GM12873 (cell line): ENCODE measurements around the gene SLC5A5.
A peak's percentile ranks its signal among the peaks of the same experiment; 100 is the strongest.

Experiments used
- TF ChIP-seq, protein P1 (sequence below): IDR thresholded peaks from 2 replicates; pipeline ENCODE4 v1.5.1; 2012; ENCODE audit warnings: low read depth, mild to moderate bottlenecking, moderate library complexity, low read length, control low read depth; ENCODE audit not compliant: insufficient read depth; ENCODE audit errors: missing control alignments

Gene SLC5A5

DNA sequence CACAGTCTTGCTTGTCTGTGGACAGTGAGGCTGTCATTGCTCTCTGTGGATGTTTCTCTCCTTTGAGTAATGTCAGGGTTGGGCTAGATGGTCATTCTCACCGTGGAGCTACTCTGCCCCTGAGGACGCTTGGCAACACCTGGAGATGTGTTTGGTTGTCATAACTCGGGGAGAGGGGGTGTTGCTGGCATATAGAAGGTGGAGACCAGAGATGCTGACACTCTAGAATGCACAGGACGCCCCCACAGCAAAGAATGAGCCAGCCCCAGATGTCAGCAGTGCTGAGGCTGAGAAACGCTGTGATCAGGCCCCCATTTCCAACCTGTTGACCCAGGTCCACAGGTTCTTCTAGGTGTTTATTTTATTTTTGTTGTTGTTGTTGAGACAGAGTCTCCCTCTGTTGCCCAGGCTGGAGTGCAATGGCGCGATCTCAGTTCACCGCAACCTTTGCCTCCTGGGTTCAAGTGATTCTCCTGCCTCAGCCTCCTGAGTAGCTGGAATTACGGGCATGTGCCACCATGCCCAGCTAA lies 65.7 kb downstream of the SLC5A5 start:
- TF ChIP-seq, protein P1, sequence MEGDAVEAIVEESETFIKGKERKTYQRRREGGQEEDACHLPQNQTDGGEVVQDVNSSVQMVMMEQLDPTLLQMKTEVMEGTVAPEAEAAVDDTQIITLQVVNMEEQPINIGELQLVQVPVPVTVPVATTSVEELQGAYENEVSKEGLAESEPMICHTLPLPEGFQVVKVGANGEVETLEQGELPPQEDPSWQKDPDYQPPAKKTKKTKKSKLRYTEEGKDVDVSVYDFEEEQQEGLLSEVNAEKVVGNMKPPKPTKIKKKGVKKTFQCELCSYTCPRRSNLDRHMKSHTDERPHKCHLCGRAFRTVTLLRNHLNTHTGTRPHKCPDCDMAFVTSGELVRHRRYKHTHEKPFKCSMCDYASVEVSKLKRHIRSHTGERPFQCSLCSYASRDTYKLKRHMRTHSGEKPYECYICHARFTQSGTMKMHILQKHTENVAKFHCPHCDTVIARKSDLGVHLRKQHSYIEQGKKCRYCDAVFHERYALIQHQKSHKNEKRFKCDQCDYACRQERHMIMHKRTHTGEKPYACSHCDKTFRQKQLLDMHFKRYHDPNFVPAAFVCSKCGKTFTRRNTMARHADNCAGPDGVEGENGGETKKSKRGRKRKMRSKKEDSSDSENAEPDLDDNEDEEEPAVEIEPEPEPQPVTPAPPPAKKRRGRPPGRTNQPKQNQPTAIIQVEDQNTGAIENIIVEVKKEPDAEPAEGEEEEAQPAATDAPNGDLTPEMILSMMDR = no peak

DNA sequence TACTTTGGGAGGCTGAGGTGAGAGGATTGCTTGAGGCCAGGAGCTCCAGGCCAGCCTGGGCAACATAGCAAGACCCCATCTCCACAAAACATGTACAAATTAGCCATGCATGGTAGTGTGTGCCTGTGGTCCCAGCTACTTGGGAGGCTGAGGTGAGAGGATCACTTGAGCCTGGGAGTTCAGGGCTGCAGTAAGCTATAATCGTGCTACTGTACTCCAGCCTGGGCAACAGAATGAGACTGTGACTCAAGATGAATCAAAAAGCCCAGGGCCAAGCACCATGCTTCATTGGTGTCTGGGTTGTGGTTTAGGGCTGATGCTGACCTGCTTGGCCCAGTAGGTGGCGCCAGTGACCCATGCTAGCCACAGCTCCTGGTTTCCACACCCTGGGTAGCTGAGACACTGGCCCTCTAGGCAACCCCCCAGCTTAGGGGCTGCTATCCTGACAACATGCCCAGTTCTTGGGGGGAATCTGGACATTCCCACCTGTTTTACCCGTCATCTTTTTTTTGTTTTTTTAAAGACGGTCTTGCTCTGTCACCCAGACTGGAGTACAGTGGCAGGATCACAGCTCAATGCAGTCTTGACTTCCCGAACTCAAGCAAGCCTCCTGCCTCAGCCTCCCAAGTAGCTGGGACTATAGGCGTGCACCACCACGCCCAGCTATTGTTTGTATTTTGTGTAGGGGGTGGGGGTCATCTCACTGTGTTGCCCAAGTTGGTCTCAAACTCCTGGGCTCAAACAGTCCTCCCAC lies 66.5 kb downstream of the SLC5A5 start:
- TF ChIP-seq, protein P1 = peak; percentile 100

DNA sequence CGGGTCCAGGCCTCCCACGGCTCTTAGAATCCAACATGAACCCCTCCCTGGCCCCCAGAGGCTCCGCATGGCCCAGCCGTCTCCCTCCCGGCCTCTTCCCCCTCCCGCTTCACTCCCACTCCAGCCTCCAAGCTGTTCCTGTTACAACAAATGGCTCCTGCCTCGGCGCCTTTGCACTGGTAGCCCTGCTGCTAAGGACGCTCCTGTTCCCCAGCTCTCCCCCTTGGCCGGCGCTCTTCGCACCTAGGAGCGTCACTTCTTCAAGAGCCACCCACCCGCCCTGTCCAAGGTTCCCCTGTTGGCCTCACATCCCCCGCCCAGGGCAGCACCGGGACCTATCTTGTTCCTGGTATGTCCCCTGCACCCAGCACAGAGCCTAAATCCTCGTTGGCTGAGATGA lies 70.4 kb downstream of the SLC5A5 start:
- TF ChIP-seq, protein P1 = no peak

DNA sequence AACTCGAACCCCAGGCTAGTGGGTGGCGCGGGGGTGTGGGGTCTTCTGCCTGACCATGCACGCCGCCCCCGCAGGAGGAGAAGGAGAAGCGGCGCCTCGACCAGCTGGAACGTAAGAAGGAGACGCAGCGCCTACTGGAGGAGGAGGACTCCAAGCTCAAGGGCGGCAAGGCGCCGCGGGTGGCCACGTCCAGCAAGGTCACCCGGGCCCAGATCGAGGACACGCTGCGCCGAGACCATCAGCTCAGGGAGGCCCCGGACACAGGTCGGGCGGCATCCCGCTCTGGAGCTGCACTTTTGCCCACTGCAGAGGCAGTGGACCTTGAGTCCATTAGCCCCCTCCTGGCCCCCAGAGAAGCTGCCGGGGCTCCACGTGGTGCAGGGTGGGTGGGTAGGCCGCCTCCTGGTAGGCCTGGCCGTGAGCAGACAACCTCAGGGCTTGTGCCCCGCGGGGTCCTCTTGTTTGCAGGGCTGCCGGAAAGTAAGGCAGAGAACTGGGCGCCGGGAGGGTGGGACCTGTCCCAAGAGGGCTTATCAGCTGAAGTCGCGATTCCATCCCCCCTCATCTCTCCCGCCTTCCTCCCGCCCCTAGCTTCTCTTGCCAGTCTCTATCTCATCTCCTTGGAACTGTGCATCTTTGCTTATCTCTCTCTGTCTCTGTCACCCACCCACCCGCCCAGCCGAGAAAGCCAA lies 71.0 kb downstream of the SLC5A5 start:
- TF ChIP-seq, protein P1 = no peak

DNA sequence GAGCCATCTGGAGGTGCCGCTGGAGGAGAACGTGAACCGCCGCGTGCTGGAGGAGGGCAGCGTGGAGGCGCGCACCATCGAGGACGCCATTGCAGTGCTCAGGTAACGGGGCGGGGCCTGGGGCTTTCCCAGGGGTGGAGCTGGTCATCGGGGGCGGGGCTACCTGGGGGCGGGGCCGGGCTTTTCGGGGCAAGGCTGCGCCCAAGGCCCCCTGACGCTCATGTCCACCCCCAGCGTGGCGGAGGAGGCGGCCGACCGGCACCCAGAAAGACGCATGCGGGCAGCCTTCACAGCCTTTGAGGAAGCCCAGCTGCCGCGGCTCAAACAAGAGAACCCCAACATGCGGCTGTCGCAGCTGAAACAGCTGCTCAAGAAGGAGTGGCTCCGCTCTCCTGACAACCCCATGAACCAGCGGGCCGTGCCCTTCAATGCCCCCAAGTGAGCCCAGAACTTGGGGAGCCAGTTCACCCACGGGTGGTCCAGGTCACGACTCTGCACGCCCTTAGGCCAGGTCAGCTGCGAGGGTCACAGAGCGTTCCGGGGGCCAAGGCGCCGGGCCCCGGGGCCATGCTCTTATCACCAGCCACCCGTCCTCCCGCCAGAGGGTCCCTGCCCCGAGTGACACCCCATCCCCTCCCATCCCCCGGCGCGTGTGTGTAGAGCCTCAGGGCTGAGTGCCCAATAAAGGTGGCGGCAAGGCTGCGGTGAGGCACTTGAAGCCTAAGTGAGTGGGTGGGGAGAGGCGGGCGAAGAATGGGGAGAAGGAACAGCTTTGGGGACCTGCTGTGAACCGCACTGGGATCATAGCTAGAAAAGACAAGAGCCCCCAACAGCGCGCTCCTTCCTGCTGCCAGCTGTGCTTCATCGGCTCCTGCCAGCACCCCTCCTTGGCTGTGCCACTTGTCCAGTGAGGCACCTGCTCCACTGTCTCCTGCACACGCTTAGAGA lies 71.8 kb downstream of the SLC5A5 start:
- TF ChIP-seq, protein P1 = no peak

DNA sequence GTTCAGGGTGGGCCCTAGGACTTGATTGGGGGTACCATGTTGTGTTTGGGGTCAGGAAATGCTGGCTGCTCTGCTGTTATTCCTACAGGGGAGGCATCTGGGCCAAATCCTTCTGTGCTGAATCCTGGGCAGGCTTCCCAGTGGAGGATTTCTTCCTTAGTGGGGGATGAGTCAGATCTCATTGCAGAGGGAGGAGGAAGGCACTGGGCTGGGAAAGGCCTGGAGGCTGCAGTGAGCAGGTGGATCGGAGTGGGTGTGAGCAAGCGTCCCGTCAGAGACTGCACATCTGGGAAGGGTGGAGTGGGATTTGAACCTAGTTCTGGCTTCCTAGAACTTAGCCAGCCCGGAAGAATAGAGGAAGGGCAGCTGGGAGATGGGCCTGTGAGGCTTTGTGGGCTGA lies 72.6 kb downstream of the SLC5A5 start:
- TF ChIP-seq, protein P1 = no peak
